GM23338 (cell line): Measurements from ENCODE around the gene GBX1. TPM values are rescaled to one million over a fixed set of nuclear protein-coding genes. Genes with fewer than 3 reads are reported as not detected.

Experiments used
- ATAC-seq: fragments of 200-7000 bp; cut with Tn5 transposase; 3 replicates; pipeline ENCODE4 v1.9.1; 2020
- DNase-seq: peaks from one replicate; pipeline ENCODE4 v3.0.0-alpha.2; 2015; ENCODE audit warnings: low spot score
- H2AFZ ChIP-seq: fragments of 200-600 bp; sonication (generic); 2 replicates; pipeline ENCODE4 v1.8.0; 2016; ENCODE audit warnings: antibody characterized with exemption, mild to moderate bottlenecking, moderate library complexity
- H3F3A ChIP-seq: fragments of 200-600 bp; sonication (generic); replicated peaks from 2 replicates; pipeline ENCODE4 v1.8.0; 2017; ENCODE audit warnings: antibody characterized with exemption, mixed run types, low read depth
- H3K27ac ChIP-seq: fragments of 200-600 bp; sonication (generic); 2 replicates; pipeline ENCODE4 v1.6.1; 2016; ENCODE audit warnings: low read depth
- H3K27me3 ChIP-seq: fragments of 200-600 bp; sonication (generic); 2 replicates; pipeline ENCODE4 v1.8.0; 2016; ENCODE audit warnings: mild to moderate bottlenecking, mixed run types, moderate library complexity; ENCODE audit not compliant: insufficient read depth
- H3K36me3 ChIP-seq: fragments of 200-600 bp; sonication (generic); 2 replicates; pipeline ENCODE4 v1.8.0; 2016; ENCODE audit warnings: mild to moderate bottlenecking; ENCODE audit not compliant: insufficient read depth
- H3K4me1 ChIP-seq: fragments of 200-600 bp; sonication (generic); 2 replicates; pipeline ENCODE4 v1.8.0; 2016; ENCODE audit warnings: mild to moderate bottlenecking, moderate library complexity; ENCODE audit not compliant: insufficient read depth
- H3K4me2 ChIP-seq: fragments of 200-600 bp; sonication (generic); 2 replicates; pipeline ENCODE4 v1.7.1; 2017; ENCODE audit warnings: mixed run types
- H3K4me3 ChIP-seq: fragments of 200-600 bp; sonication (generic); 2 replicates; pipeline ENCODE4 v1.6.1; 2016; ENCODE audit warnings: mixed run types
- H3K79me2 ChIP-seq: fragments of 200-600 bp; sonication (generic); replicated peaks from 2 replicates; pipeline ENCODE4 v1.8.0; 2017; ENCODE audit warnings: mild to moderate bottlenecking; ENCODE audit not compliant: insufficient read depth
- H3K9me2 ChIP-seq: fragments of 200-600 bp; sonication (generic); 2 replicates; pipeline ENCODE4 v1.8.0; 2017; ENCODE audit not compliant: insufficient read depth
- H4K20me1 ChIP-seq: fragments of 200-600 bp; sonication (generic); replicated peaks from 2 replicates; pipeline ENCODE4 v1.8.0; 2017; ENCODE audit warnings: mild to moderate bottlenecking; ENCODE audit not compliant: insufficient read depth
- H3K27ac Mint-ChIP-seq: 2 replicates; pipeline ENCODE4 v1.8.0; 2020; ENCODE audit warnings: inconsistent platforms, mild to moderate bottlenecking, moderate library complexity, mixed read lengths
- H3K27me3 Mint-ChIP-seq: 3 replicates; pipeline ENCODE4 v1.8.0; 2022; ENCODE audit warnings: low read depth, mild to moderate bottlenecking, moderate library complexity, mixed read lengths, inconsistent platforms; ENCODE audit not compliant: insufficient read depth, poor library complexity
- H3K36me3 Mint-ChIP-seq: 3 replicates; pipeline ENCODE4 v1.8.0; 2021; ENCODE audit warnings: low read depth, mild to moderate bottlenecking, inconsistent platforms, moderate library complexity, mixed read lengths
- H3K4me1 Mint-ChIP-seq: 3 replicates; pipeline ENCODE4 v1.8.0; 2020; ENCODE audit warnings: mild to moderate bottlenecking, inconsistent platforms, mixed read lengths
- H3K4me3 Mint-ChIP-seq: 3 replicates; pipeline ENCODE4 v1.8.0; 2021; ENCODE audit warnings: moderate library complexity, mild to moderate bottlenecking, inconsistent platforms, mixed read lengths
- H3K9me3 Mint-ChIP-seq: 3 replicates; pipeline ENCODE4 v1.8.0; 2020; ENCODE audit warnings: moderate library complexity, mild to moderate bottlenecking, inconsistent platforms, mixed read lengths
- NANOG ChIP-seq: IDR thresholded peaks from 2 replicates; pipeline ENCODE4 v1.6.1; 2016; ENCODE audit warnings: antibody characterized with exemption, borderline replicate concordance
- POLR2AphosphoS5 ChIP-seq: IDR thresholded peaks from 2 replicates; pipeline ENCODE4 v1.6.1; 2016; ENCODE audit warnings: antibody characterized with exemption, low read depth
- ZNF114 ChIP-seq: fragments of 250-450 bp; sonication (Bioruptor Pico); IDR thresholded peaks from 2 replicates; pipeline ENCODE4 v1.5.0; 2020; ENCODE audit warnings: mild to moderate bottlenecking, moderate library complexity
- ZNF331 ChIP-seq: fragments of 250-450 bp; sonication (Bioruptor Pico); IDR thresholded peaks from 2 replicates; pipeline ENCODE4 v1.5.0; 2020; ENCODE audit warnings: low read depth, mild to moderate bottlenecking, moderate library complexity
- polyA plus RNA-seq: library from polyadenylated mRNA; unstranded; fragments of >200 nt; fragmentation: Nextera tagmentation; extraction: Ambion mirVana; gene quantifications from 2 replicates; pipeline ENCODE4 v1.2.1, GENCODE V29; 2016
- total RNA-seq: library from RNA; depleted of rRNA; stranded (reverse); fragments of >200 nt; shearing (Covaris generic); gene quantifications from 2 replicates; pipeline ENCODE4 v1.2.3, GENCODE V29; 2014
- TF ChIP-seq, protein P1 (sequence below): fragments of 250-450 bp; sonication (Bioruptor Pico); IDR thresholded peaks from 2 replicates; pipeline ENCODE4 v1.5.0; 2020; ENCODE audit warnings: mild to moderate bottlenecking, moderate library complexity
- TF ChIP-seq, protein P2 (sequence below): IDR thresholded peaks from 2 replicates; pipeline ENCODE4 v1.6.1; 2016; ENCODE audit warnings: antibody characterized with exemption
- TF ChIP-seq, protein P3 (sequence below): IDR thresholded peaks from one replicate; pipeline ENCODE4 v1.6.1; 2018; ENCODE audit warnings: antibody characterized with exemption; ENCODE audit not compliant: unreplicated experiment

GBX1 gene
- total and polyA plus RNA-seq, 2 experiments from 2014 or later: 0.24 TPM; not detected in 1

DNA sequence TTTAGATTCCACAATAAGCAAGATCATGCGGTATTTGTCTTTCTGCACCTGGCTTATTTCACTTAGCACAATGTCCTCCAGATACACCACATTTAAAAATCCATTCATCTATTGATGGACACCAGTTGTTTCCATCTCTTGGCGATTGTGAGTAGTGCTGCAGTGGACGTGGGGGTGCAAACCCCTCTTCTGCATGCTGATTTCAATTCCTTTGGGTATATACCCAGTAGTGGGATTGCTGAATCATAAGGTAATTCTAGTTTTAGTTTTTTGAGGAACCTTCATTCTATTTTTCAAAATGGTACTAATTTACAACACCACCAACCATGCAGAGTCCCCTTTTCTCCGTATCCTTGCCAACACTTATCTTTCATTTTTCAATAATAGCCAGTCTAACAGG, 21.5 kb upstream of the GBX1 start (continued):
- TF ChIP-seq, protein P1, sequence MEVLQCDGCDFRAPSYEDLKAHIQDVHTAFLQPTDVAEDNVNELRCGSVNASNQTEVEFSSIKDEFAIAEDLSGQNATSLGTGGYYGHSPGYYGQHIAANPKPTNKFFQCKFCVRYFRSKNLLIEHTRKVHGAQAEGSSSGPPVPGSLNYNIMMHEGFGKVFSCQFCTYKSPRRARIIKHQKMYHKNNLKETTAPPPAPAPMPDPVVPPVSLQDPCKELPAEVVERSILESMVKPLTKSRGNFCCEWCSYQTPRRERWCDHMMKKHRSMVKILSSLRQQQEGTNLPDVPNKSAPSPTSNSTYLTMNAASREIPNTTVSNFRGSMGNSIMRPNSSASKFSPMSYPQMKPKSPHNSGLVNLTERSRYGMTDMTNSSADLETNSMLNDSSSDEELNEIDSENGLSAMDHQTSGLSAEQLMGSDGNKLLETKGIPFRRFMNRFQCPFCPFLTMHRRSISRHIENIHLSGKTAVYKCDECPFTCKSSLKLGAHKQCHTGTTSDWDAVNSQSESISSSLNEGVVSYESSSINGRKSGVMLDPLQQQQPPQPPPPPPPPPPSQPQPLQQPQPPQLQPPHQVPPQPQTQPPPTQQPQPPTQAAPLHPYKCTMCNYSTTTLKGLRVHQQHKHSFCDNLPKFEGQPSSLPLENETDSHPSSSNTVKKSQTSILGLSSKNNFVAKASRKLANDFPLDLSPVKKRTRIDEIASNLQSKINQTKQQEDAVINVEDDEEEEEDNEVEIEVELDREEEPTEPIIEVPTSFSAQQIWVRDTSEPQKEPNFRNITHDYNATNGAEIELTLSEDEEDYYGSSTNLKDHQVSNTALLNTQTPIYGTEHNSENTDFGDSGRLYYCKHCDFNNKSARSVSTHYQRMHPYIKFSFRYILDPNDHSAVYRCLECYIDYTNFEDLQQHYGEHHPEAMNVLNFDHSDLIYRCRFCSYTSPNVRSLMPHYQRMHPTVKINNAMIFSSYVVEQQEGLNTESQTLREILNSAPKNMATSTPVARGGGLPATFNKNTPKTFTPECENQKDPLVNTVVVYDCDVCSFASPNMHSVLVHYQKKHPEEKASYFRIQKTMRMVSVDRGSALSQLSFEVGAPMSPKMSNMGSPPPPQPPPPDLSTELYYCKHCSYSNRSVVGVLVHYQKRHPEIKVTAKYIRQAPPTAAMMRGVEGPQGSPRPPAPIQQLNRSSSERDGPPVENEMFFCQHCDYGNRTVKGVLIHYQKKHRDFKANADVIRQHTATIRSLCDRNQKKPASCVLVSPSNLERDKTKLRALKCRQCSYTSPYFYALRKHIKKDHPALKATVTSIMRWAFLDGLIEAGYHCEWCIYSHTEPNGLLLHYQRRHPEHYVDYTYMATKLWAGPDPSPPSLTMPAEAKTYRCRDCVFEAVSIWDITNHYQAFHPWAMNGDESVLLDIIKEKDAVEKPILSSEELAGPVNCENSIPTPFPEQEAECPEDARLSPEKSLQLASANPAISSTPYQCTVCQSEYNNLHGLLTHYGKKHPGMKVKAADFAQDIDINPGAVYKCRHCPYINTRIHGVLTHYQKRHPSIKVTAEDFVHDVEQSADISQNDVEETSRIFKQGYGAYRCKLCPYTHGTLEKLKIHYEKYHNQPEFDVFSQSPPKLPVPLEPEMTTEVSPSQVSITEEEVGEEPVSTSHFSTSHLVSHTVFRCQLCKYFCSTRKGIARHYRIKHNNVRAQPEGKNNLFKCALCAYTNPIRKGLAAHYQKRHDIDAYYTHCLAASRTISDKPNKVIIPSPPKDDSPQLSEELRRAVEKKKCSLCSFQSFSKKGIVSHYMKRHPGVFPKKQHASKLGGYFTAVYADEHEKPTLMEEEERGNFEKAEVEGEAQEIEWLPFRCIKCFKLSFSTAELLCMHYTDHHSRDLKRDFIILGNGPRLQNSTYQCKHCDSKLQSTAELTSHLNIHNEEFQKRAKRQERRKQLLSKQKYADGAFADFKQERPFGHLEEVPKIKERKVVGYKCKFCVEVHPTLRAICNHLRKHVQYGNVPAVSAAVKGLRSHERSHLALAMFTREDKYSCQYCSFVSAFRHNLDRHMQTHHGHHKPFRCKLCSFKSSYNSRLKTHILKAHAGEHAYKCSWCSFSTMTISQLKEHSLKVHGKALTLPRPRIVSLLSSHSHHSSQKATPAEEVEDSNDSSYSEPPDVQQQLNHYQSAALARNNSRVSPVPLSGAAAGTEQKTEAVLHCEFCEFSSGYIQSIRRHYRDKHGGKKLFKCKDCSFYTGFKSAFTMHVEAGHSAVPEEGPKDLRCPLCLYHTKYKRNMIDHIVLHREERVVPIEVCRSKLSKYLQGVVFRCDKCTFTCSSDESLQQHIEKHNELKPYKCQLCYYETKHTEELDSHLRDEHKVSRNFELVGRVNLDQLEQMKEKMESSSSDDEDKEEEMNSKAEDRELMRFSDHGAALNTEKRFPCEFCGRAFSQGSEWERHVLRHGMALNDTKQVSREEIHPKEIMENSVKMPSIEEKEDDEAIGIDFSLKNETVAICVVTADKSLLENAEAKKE (CRISPR knock-in tag): no peak
- TF ChIP-seq, protein P2, sequence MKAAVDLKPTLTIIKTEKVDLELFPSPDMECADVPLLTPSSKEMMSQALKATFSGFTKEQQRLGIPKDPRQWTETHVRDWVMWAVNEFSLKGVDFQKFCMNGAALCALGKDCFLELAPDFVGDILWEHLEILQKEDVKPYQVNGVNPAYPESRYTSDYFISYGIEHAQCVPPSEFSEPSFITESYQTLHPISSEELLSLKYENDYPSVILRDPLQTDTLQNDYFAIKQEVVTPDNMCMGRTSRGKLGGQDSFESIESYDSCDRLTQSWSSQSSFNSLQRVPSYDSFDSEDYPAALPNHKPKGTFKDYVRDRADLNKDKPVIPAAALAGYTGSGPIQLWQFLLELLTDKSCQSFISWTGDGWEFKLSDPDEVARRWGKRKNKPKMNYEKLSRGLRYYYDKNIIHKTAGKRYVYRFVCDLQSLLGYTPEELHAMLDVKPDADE: no peak
- TF ChIP-seq ZNF114: no peak
- TF ChIP-seq POLR2AphosphoS5: no peak
- no peak for TF ChIP-seq NANOG

DNA sequence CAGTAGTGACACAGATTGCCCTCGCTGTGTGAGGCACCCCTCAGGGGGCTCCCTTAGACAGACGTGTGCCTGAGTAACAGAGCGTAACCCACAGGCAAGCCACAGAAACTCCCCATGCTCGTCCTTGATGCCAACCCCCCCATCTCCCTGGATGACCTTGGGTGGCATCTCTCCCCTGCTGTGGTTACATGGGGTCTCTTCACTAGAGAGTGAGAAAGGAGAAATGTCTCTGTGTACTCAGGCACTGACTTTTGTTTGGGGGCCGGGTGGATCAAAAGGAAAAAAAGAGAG, 20.7 kb upstream of the GBX1 start:
- Mint-ChIP-seq H3K4me3 (no peak overlapping the region), H3K4me1 (no peaks in the 10 kb centered on the region), H3K27me3 (peaks cover 3% of the 10 kb centered on the region), H3K9me3 (no peaks in the 10 kb centered on the region), H3K36me3 (no peaks in the 10 kb centered on the region), H3K27ac (no peak overlapping the region)
- Histone ChIP-seq H3K4me1 (no peaks in the 10 kb centered on the region), H4K20me1 (no peaks in the 10 kb centered on the region), H3K4me3 (no peak overlapping the region), H3K79me2 (no peaks in the 10 kb centered on the region), H3K27me3 (no peaks in the 10 kb centered on the region), H3K9me2 (no peaks in the 10 kb centered on the region), H2AFZ (no peak overlapping the region), H3K36me3 (no peaks in the 10 kb centered on the region), H3K4me2 (no peak overlapping the region), H3K27ac (no peak overlapping the region), H3F3A (no peaks in the 10 kb centered on the region)
- no peak for ATAC-seq
- no peak for DNase-seq
- no peak for TF ChIP-seq ZNF331
- TF ChIP-seq, protein P3, sequence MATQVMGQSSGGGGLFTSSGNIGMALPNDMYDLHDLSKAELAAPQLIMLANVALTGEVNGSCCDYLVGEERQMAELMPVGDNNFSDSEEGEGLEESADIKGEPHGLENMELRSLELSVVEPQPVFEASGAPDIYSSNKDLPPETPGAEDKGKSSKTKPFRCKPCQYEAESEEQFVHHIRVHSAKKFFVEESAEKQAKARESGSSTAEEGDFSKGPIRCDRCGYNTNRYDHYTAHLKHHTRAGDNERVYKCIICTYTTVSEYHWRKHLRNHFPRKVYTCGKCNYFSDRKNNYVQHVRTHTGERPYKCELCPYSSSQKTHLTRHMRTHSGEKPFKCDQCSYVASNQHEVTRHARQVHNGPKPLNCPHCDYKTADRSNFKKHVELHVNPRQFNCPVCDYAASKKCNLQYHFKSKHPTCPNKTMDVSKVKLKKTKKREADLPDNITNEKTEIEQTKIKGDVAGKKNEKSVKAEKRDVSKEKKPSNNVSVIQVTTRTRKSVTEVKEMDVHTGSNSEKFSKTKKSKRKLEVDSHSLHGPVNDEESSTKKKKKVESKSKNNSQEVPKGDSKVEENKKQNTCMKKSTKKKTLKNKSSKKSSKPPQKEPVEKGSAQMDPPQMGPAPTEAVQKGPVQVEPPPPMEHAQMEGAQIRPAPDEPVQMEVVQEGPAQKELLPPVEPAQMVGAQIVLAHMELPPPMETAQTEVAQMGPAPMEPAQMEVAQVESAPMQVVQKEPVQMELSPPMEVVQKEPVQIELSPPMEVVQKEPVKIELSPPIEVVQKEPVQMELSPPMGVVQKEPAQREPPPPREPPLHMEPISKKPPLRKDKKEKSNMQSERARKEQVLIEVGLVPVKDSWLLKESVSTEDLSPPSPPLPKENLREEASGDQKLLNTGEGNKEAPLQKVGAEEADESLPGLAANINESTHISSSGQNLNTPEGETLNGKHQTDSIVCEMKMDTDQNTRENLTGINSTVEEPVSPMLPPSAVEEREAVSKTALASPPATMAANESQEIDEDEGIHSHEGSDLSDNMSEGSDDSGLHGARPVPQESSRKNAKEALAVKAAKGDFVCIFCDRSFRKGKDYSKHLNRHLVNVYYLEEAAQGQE: no peak
